OCI-LY7 (cell line): ENCODE data around the gene SLC6A18. TPM values are rescaled to one million over a fixed set of nuclear protein-coding genes. Genes with fewer than 3 reads are reported as not detected.

ENCODE experiments used
- BruUV-seq: library from RNA; stranded (reverse); fragments of 400-500 nt; replicated peaks from 2 replicates; lab custom pipeline; 2021; lab: Mats Ljungman, UMichigan
- CTCF ChIA-PET: fragments of 300-600 bp; sonication (Branson Sonifier 250); formaldehyde crosslinking; loops from one replicate; lab custom pipeline; 2022; ENCODE audit warnings: antibody characterized with exemption; ENCODE audit not compliant: unreplicated experiment; lab: Charles Lee
- POLR2A ChIA-PET: fragments of 300-600 bp; sonication (Branson Sonifier 250); formaldehyde crosslinking; loops from one replicate; lab custom pipeline; 2022; ENCODE audit warnings: antibody characterized with exemption; lab: Charles Lee
- DNase-seq: peaks from one replicate; pipeline ENCODE4 v3.0.0-alpha.2; 2015; ENCODE audit warnings: low spot score
- H2AFZ ChIP-seq: fragments of 200-600 bp; sonication (generic), shearing (Covaris generic); 2 replicates; pipeline ENCODE4 v1.6.1; 2014; ENCODE audit warnings: mild to moderate bottlenecking, antibody characterized with exemption, low read length, moderate library complexity
- H3K27ac ChIP-seq: fragments of 200-600 bp; sonication (generic); 2 replicates; pipeline ENCODE4 v1.5.1; 2014; ENCODE audit warnings: mixed run types, low read depth, mild to moderate bottlenecking, moderate library complexity, low read length, inconsistent platforms; ENCODE audit not compliant: poor library complexity, severe bottlenecking
- H3K36me3 ChIP-seq: fragments of 200-600 bp; sonication (generic); 2 replicates; pipeline ENCODE4 v1.6.1; 2014; ENCODE audit warnings: mild to moderate bottlenecking, antibody characterized with exemption, low read length, moderate library complexity, mixed read lengths; ENCODE audit not compliant: insufficient read depth
- H3K4me1 ChIP-seq: fragments of 200-600 bp; sonication (generic); 2 replicates; pipeline ENCODE4 v1.5.1; 2014; ENCODE audit warnings: mild to moderate bottlenecking, low read length; ENCODE audit not compliant: insufficient read depth, poor library complexity, severe bottlenecking
- H3K4me2 ChIP-seq: fragments of 200-600 bp; sonication (generic); 2 replicates; pipeline ENCODE4 v1.6.1; 2014; ENCODE audit warnings: mild to moderate bottlenecking, low read length
- H3K4me3 ChIP-seq: fragments of 200-600 bp; sonication (generic); 2 replicates; pipeline ENCODE4 v1.5.1; 2014; ENCODE audit warnings: mild to moderate bottlenecking, low read depth, low read length; ENCODE audit not compliant: poor library complexity, severe bottlenecking
- H3K79me2 ChIP-seq: fragments of 200-600 bp; sonication (generic); 2 replicates; pipeline ENCODE4 v1.6.1; 2016; ENCODE audit warnings: low read depth, mild to moderate bottlenecking, low read length, moderate library complexity, mixed read lengths; ENCODE audit not compliant: insufficient read depth
- H3K9me2 ChIP-seq: fragments of 200-600 bp; sonication (generic); 2 replicates; pipeline ENCODE4 v1.6.1; 2016; ENCODE audit warnings: mild to moderate bottlenecking, low read length, mixed read lengths; ENCODE audit not compliant: insufficient read depth
- H3K9me3 ChIP-seq: fragments of 200-600 bp; sonication (generic); 2 replicates; pipeline ENCODE4 v1.6.1; 2014; ENCODE audit warnings: mild to moderate bottlenecking, mixed run types, low read length, mixed read lengths
- H4K20me1 ChIP-seq: fragments of 200-600 bp; sonication (generic); 2 replicates; pipeline ENCODE4 v1.6.1; 2014; ENCODE audit warnings: mild to moderate bottlenecking, antibody characterized with exemption, low read length, moderate library complexity, mixed read lengths; ENCODE audit not compliant: insufficient read depth
- CTCF ChIP-seq: fragments of 200-600 bp; sonication (generic); conservative IDR thresholded peaks from 2 replicates; pipeline ENCODE4 v1.5.1; 2014; ENCODE audit warnings: mild to moderate bottlenecking, antibody characterized with exemption, low read length, moderate library complexity, mixed read lengths
- EZH2phosphoT487 ChIP-seq: fragments of 200-600 bp; sonication (generic); IDR thresholded peaks from 2 replicates; pipeline ENCODE4 v1.6.1; 2018; ENCODE audit warnings: low read depth, borderline replicate concordance, mild to moderate bottlenecking, mixed run types, antibody characterized with exemption, low read length, moderate library complexity, mixed read lengths
- intact Hi-C: fragments of 100-400 bp; cut with micrococcal nuclease; formaldehyde crosslinking; loops from one replicate; pipeline ENCODE4 v1.10.0; 2022; ENCODE audit not compliant: unreplicated experiment
- total RNA-seq, 2 experiments: library from RNA; depleted of rRNA in 1 of 2; stranded (reverse); fragments of >200 nt in 1 of 2; shearing (Covaris generic) in 1 of 2; gene quantifications; 2 replicates each; pipeline ENCODE4 v1.2.3, GENCODE V29; 2014 to 2022

Gene SLC6A18
- total RNA-seq, 2 experiments from 2014 or later: not detected

GRCh38 chr5:1294206-1294834, 69.1 kb downstream of the SLC6A18 start:
- H3K36me3 ChIP-seq: peaks cover 42% of the 10 kb centered on the region
- DNase-seq: peak; percentile 83
- peaks cover 59% of the 10 kb centered on the region for H3K79me2 ChIP-seq
- TF ChIP-seq EZH2phosphoT487 (no peak), CTCF (no peak)
- H2AFZ ChIP-seq: no peak overlapping the region
- peak overlapping the region; percentile 79 for H3K4me3 ChIP-seq
- H3K4me1 ChIP-seq: peaks cover 65% of the 10 kb centered on the region
- CTCF ChIA-PET: interaction anchor here (0.6 kb wide), 3 partner anchors 19 to 50 kb away, joined by 3 to 4 read pairs (median 3); partner anchors contain the start of gene CLPTM1L
- POLR2A ChIA-PET: interaction anchor here (0.6 to 7.0 kb wide), 4 partner anchors 13 to 182 kb away, joined by 3 to 60 read pairs (median 3); no protein-coding TSS in a partner anchor
- no peaks in the 10 kb centered on the region for H3K9me2 ChIP-seq
- peak overlapping the region; percentile 87 for H3K4me2 ChIP-seq
- H3K9me3 ChIP-seq: no peaks in the 10 kb centered on the region
- intact Hi-C loops: loop anchor here (1.0 to 2.0 kb wide), 2 partner anchors 18 to 48 kb away; no protein-coding TSS in a partner anchor
- H4K20me1 ChIP-seq: peaks cover 7% of the 10 kb centered on the region; the same call in 1 of the 2 replicates
- peak overlapping the region; percentile 87 for H3K27ac ChIP-seq
- BruUV-seq: no TSS peak

GRCh38 chr5:1294835-1295649, 69.9 kb downstream of the SLC6A18 start, which contains the start of gene TERT:
TERT (minus strand) TSS chr5:1295068; CDS start chr5:1294989, 79 bp downstream.
- peaks cover 7% of the 10 kb centered on the region; the same call in 1 of the 2 replicates for H4K20me1 ChIP-seq
- H3K27ac ChIP-seq: peak within 1 kb of the TSS; percentile 87
- H3K4me1 ChIP-seq: peaks cover 72% of the 10 kb centered on the region
- intact Hi-C loops: loop anchor here (1.0 to 2.0 kb wide), 3 partner anchors 18 to 47 kb away; no protein-coding TSS in a partner anchor
- ChIA-PET CTCF (interaction anchor here (0.6 to 1.3 kb wide), 2 partner anchors 47 to 350 kb away, joined by 3 read pairs; no protein-coding TSS in a partner anchor), POLR2A (interaction anchor here (0.6 to 7.0 kb wide), 5 partner anchors 14 to 181 kb away, joined by 3 to 60 read pairs (median 7); no protein-coding TSS in a partner anchor)
- no peak within 1 kb of the TSS for H2AFZ ChIP-seq
- H3K79me2 ChIP-seq: peaks cover 59% of the 10 kb centered on the region
- H3K9me3 ChIP-seq: no peaks in the 10 kb centered on the region
- TF ChIP-seq EZH2phosphoT487 (no peak), CTCF (no peak)
- no TSS peak for BruUV-seq
- peaks cover 42% of the 10 kb centered on the region for H3K36me3 ChIP-seq
- DNase-seq: peak; percentile 91
- H3K9me2 ChIP-seq: no peaks in the 10 kb centered on the region
- peak within 1 kb of the TSS; percentile 79 for H3K4me3 ChIP-seq
- peak within 1 kb of the TSS; percentile 87 for H3K4me2 ChIP-seq
